Measurements from ENCODE around the gene KCNF1.

The KCNF1 gene

GRCh38 chr2:10911291-10912075, at the start of gene KCNF1:
Gene KCNF1 (plus strand): TSS chr2:10911934. CDS start chr2:10912427, 493 bp downstream.
- peak; percentile 85 for DNase-seq

GRCh38 chr2:10862330-10862729, 49.4 kb upstream of the KCNF1 start:
- no peak for DNase-seq

GRCh38 chr2:10863047-10863446, 48.7 kb upstream of the KCNF1 start:
- no peak for DNase-seq

- no peak for DNase-seq
Measured at GRCh38 chr2:10863837-10864236, 47.9 kb upstream of the KCNF1 start.

GRCh38 chr2:10864251-10864650, 47.5 kb upstream of the KCNF1 start:
- DNase-seq: no peak

GRCh38 chr2:10864861-10865636, 46.7 kb upstream of the KCNF1 start:
- DNase-seq: no peak

GRCh38 chr2:10865841-10866240, 45.9 kb upstream of the KCNF1 start:
- DNase-seq: no peak

GRCh38 chr2:10867692-10868420, 43.9 kb upstream of the KCNF1 start:
- DNase-seq: no peak

- DNase-seq: no peak
Measured at GRCh38 chr2:10868465-10869314, 43.0 kb upstream of the KCNF1 start.

- no peak for DNase-seq
Measured at GRCh38 chr2:10871978-10872377, 39.8 kb upstream of the KCNF1 start.

GRCh38 chr2:10873171-10873570, 38.6 kb upstream of the KCNF1 start:
- no peak for DNase-seq

GRCh38 chr2:10873790-10874437, 37.8 kb upstream of the KCNF1 start:
- DNase-seq: peak; percentile 26

GRCh38 chr2:10875126-10875525, 36.6 kb upstream of the KCNF1 start:
- peak; percentile 20 for DNase-seq

- DNase-seq: no peak
Measured at GRCh38 chr2:10876394-10876793, 35.3 kb upstream of the KCNF1 start.

- DNase-seq: no peak
Measured at GRCh38 chr2:10876963-10877362, 34.8 kb upstream of the KCNF1 start.

GRCh38 chr2:10877651-10878111, 34.1 kb upstream of the KCNF1 start:
- peak; percentile 41 for DNase-seq

- DNase-seq: peak; percentile 37
Measured at GRCh38 chr2:10878268-10878915, 33.3 kb upstream of the KCNF1 start.

- DNase-seq: peak; percentile 29
Measured at GRCh38 chr2:10879159-10879558, 32.6 kb upstream of the KCNF1 start.

- DNase-seq: peak; percentile 38
Measured at GRCh38 chr2:10879624-10880585, 31.8 kb upstream of the KCNF1 start.

Measured in islet precursor cell (in vitro differentiated cells).